Left lung (tissue), 8 donors: ENCODE results near the gene GABRQ. TPM values are rescaled to one million over a fixed set of nuclear protein-coding genes. Genes with fewer than 3 reads are reported as not detected.

Experiments used
- polyA plus RNA-seq, 6 donors: library from polyadenylated mRNA; unstranded; fragments of 120-200 nt; gene quantifications; one replicate each; pipeline ENCODE4 v1.2.1, GENCODE V29; 2013; ENCODE audit not compliant: insufficient read length in 6 of 6
- total RNA-seq, 2 donors: library from RNA; stranded (reverse); fragmentation: NEBNext Ultra II Directional; extraction: Animal tissue kit (Norgen Biotek cat#: 25700); gene quantifications; one replicate each; pipeline ENCODE4 v1.2.1, GENCODE V29; 2021
- donor health status: DM: no; HTN: yes; CAD: no.
- donor health status: DM: no; HTN: no; CAD: no.

The GABRQ gene
- total and polyA plus RNA-seq, 8 donors: 0.63 to 1.1 (median 0.88) TPM; not detected in 2

Other genes with a start within 250 kb of the GABRQ start
- not detected for gene GABRA3, start 186.6 kb upstream of the GABRQ start, total RNA-seq
- under 1 TPM; 0.27 to 1.00 (median 0.51) TPM for gene GABRA3, start 186.6 kb upstream of the GABRQ start, polyA plus RNA-seq
- gene MAGEA3, start 60.9 kb downstream of the GABRQ start, total RNA-seq: not detected
- gene MAGEA3, start 60.9 kb downstream of the GABRQ start, polyA plus RNA-seq: not detected
- gene CSAG2, start 71.4 kb downstream of the GABRQ start, total RNA-seq: not detected
- gene CSAG2, start 71.4 kb downstream of the GABRQ start, polyA plus RNA-seq: not detected
- gene MAGEA2B, start 76.7 kb downstream of the GABRQ start, total RNA-seq: not detected
- gene MAGEA2B, start 76.7 kb downstream of the GABRQ start, polyA plus RNA-seq: not detected
- not detected for gene CSAG1, start 95.8 kb downstream of the GABRQ start, total RNA-seq
- not detected for gene CSAG1, start 95.8 kb downstream of the GABRQ start, polyA plus RNA-seq
- gene MAGEA12, start 95.9 kb downstream of the GABRQ start, total RNA-seq: not detected
- gene MAGEA12, start 95.9 kb downstream of the GABRQ start, polyA plus RNA-seq: not detected
- gene MAGEA2, start 115.9 kb downstream of the GABRQ start, total RNA-seq: not detected
- gene MAGEA2, start 115.9 kb downstream of the GABRQ start, polyA plus RNA-seq: not detected
- gene CSAG3, start 121.3 kb downstream of the GABRQ start, total RNA-seq: not detected
- gene CSAG3, start 121.3 kb downstream of the GABRQ start, polyA plus RNA-seq: not detected
- gene MAGEA6, start 131.8 kb downstream of the GABRQ start, total RNA-seq: not detected
- not detected for gene MAGEA6, start 131.8 kb downstream of the GABRQ start, polyA plus RNA-seq
- gene CETN2, start 192.9 kb downstream of the GABRQ start, total RNA-seq: 10 to 100 TPM; 33.5 to 37.2 TPM
- gene CETN2, start 192.9 kb downstream of the GABRQ start, polyA plus RNA-seq: 10 to 100 TPM; 69.9 to 94.4 (median 84.1) TPM
- gene NSDHL, start 193.2 kb downstream of the GABRQ start, total RNA-seq: 10 to 100 TPM; 21.1 to 42.5 TPM
- gene NSDHL, start 193.2 kb downstream of the GABRQ start, polyA plus RNA-seq: 10 to 100 TPM; 15.0 to 22.0 (median 17.8) TPM